Left ventricle myocardium inferior (tissue), 1 donor: ENCODE data around the gene AP2B1. TPM values are rescaled to one million over a fixed set of nuclear protein-coding genes. Genes with fewer than 3 reads are reported as not detected.
A peak's percentile ranks its signal among the peaks of the same experiment; 100 is the strongest.

ENCODE experiments used
- DNase-seq: peaks from one replicate; pipeline ENCODE4 v3.0.0-alpha.2; 2020
- H3K27ac ChIP-seq: fragments of 200-600 bp; replicated peaks from 2 replicates; pipeline ENCODE4 v1.8.0; 2021
- H3K27me3 ChIP-seq: fragments of 200-600 bp; 2 replicates; pipeline ENCODE4 v1.8.0; 2021; ENCODE audit warnings: low read depth
- H3K36me3 ChIP-seq: fragments of 200-600 bp; 2 replicates; pipeline ENCODE4 v1.8.0; 2021
- H3K4me1 ChIP-seq: fragments of 200-600 bp; 2 replicates; pipeline ENCODE4 v1.8.0; 2021
- H3K4me3 ChIP-seq: fragments of 200-600 bp; 2 replicates; pipeline ENCODE4 v1.8.0; 2021; ENCODE audit warnings: mild to moderate bottlenecking, moderate library complexity
- H3K9me3 ChIP-seq: fragments of 200-600 bp; replicated peaks from 2 replicates; pipeline ENCODE4 v1.8.0; 2021
- CTCF ChIP-seq: fragments of 200-600 bp; IDR thresholded peaks from 2 replicates; pipeline ENCODE4 v1.8.0; 2021; ENCODE audit warnings: antibody characterized with exemption, mild to moderate bottlenecking, borderline replicate concordance
- intact Hi-C: fragments of 100-400 bp; cut with micrococcal nuclease; formaldehyde crosslinking; loops from one replicate; pipeline ENCODE4 v1.11.0; 2022
- total RNA-seq: library from RNA; stranded (reverse); fragmentation: NEBNext Ultra II Directional; extraction: Animal tissue kit (Norgen Biotek cat#: 25700); gene quantifications from one replicate; pipeline ENCODE4 v1.2.1, GENCODE V29; 2021
- donor health status: DM: no; HTN: yes; CAD: no; lungs with severe emphysema.

Gene AP2B1
- total RNA-seq, 1 donor from 2014 or later, result 113 TPM

GRCh38 chr17:35713069-35713728 lies 126.1 kb downstream of the AP2B1 start:
- Histone ChIP-seq H3K36me3 (peaks cover 33% of the 10 kb centered on the region), H3K9me3 (no peaks in the 10 kb centered on the region), H3K4me1 (peaks cover 91% of the 10 kb centered on the region), H3K4me3 (peak overlapping the region; percentile 19), H3K27me3 (no peaks in the 10 kb centered on the region), H3K27ac (peak overlapping the region; percentile 90)
- intact Hi-C loops, result no loop called here
- no peak for DNase-seq
- TF ChIP-seq CTCF, result no peak

- H3K27me3 ChIP-seq, result no peaks in the 10 kb centered on the region
- no peak for TF ChIP-seq CTCF
- peaks cover 35% of the 10 kb centered on the region for H3K36me3 ChIP-seq
- H3K27ac ChIP-seq, result peak overlapping the region; percentile 90
- H3K4me3 ChIP-seq, result no peak overlapping the region
- no peak for DNase-seq
- H3K9me3 ChIP-seq, result no peaks in the 10 kb centered on the region
- H3K4me1 ChIP-seq, result peaks cover 73% of the 10 kb centered on the region
- intact Hi-C loops, result no loop called here
Measured at GRCh38 chr17:35714988-35715387, 127.9 kb downstream of the AP2B1 start.

GRCh38 chr17:35715416-35715815 lies 128.3 kb downstream of the AP2B1 start:
- H3K9me3 ChIP-seq, result no peaks in the 10 kb centered on the region

GRCh38 chr17:35716173-35716572 lies 129.1 kb downstream of the AP2B1 start:
- Histone ChIP-seq H3K9me3 (no peaks in the 10 kb centered on the region), H3K27ac (peak overlapping the region; percentile 90), H3K4me1 (peaks cover 66% of the 10 kb centered on the region), H3K4me3 (no peak overlapping the region), H3K27me3 (no peaks in the 10 kb centered on the region), H3K36me3 (peaks cover 24% of the 10 kb centered on the region)
- no peak for DNase-seq
- TF ChIP-seq CTCF, result no peak
- intact Hi-C loops, result no loop called here

More at GRCh38 chr17:35715416-35715815, 128.3 kb downstream of the AP2B1 start:
- no peak overlapping the region for H3K4me3 ChIP-seq
- H3K4me1 ChIP-seq, result peaks cover 69% of the 10 kb centered on the region
- no peaks in the 10 kb centered on the region for H3K27me3 ChIP-seq
- H3K27ac ChIP-seq, result peak overlapping the region; percentile 90
- intact Hi-C loops, result no loop called here
- peaks cover 31% of the 10 kb centered on the region for H3K36me3 ChIP-seq
- no peak for DNase-seq
- TF ChIP-seq CTCF, result no peak

- no peak overlapping the region for H3K4me3 ChIP-seq
- peaks cover 58% of the 10 kb centered on the region for H3K4me1 ChIP-seq
- DNase-seq, result no peak
- H3K36me3 ChIP-seq, result peaks cover 18% of the 10 kb centered on the region
- H3K27ac ChIP-seq, result peak overlapping the region; percentile 90
- no peak for TF ChIP-seq CTCF
- no peaks in the 10 kb centered on the region for H3K27me3 ChIP-seq
- intact Hi-C loops, result no loop called here
- H3K9me3 ChIP-seq, result no peaks in the 10 kb centered on the region
Measured at GRCh38 chr17:35716897-35717465, 129.9 kb downstream of the AP2B1 start.
